OCI-M2 (cell line): ENCODE data around the gene C19orf25.

Source experiments
- DNase-seq: peaks from one replicate; lab custom pipeline; 2025; ENCODE audit not compliant: unreplicated experiment; lab: John Stamatoyannopoulos, UW

C19orf25 gene

GRCh38 chr19:1433119-1434039 is 45.6 kb downstream of the C19orf25 start:
- no peak for DNase-seq

- no peak for DNase-seq
Observed at GRCh38 chr19:1432507-1432887, 46.5 kb downstream of the C19orf25 start.

GRCh38 chr19:1431759-1432506 is 47.1 kb downstream of the C19orf25 start:
- no peak for DNase-seq

DNA sequence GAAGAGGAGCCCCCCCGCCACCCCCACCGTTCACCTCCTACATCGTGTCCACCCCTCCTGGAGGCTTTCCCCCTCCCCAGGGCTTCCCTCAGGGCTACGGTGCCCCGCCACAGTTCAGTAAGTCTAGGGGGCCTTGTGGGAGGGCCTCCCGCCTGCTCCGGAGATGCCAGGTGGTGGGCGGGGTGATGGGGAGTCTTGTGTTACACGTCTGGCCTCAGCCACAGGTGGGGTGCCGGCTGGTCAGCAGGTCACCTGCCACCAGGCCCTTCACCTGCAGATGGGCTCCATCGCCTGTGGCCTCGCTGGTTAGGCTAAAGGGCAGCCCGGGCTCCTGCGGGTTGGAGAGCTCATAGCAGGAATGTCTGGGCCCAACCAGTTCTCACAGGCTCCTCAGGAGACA is 48.8 kb downstream of the C19orf25 start:
- DNase-seq = no peak

DNA sequence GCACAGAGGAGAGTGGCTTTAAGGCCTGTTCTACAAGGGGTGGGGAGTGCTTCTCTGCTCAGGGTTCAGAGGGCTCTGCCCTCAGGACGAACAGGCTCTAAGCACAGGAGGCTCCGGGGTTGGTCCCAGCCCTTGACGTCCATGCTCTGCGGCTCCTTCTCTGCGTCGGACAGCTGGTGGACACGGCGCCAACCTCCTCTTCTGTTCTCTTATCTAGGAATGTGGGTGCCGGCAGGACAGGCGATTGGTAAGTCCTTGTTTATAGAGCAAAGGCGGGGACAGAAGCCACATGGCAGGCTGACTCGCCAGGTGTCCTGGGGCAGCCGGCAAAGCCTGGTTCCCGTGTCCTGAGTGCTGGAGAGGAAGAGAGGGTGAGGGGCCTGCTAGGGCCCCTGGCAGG is 49.3 kb downstream of the C19orf25 start:
- no peak for DNase-seq

DNA sequence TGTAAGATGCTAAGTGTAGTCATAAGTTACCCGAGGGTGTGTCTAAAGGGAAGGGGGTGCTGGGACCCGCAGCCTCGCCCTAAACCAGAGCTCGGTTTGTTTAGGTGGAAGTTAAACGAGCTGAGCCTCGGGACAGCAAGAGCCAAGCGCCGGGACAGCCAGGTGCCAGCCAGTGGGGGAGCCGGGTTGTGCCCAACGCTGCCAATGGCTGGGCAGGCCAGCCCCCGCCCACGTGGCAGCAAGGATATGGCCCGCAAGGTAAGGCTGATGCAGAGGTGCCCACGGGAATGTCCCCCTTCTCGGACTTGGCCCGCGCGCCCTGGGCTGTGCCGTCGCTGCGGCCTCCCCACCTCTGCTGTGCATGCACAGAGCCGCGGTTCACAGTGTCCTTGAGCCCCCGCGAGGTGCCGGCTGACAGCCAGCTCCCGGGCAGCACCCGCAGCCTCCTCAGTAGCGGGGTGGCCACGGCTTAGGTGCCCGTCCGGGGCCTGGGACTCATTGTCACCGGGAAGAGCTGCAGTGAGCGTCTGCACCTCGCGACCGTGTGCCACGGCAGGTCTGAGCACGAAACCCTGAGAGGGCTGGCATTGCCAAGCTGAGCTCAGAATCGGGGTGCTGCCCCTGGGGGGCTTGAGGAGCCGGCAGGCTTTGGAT is 50.1 kb downstream of the C19orf25 start:
- DNase-seq = no peak

- no peak for DNase-seq
Observed at GRCh38 chr19:1427221-1427920, 51.6 kb downstream of the C19orf25 start.

DNA sequence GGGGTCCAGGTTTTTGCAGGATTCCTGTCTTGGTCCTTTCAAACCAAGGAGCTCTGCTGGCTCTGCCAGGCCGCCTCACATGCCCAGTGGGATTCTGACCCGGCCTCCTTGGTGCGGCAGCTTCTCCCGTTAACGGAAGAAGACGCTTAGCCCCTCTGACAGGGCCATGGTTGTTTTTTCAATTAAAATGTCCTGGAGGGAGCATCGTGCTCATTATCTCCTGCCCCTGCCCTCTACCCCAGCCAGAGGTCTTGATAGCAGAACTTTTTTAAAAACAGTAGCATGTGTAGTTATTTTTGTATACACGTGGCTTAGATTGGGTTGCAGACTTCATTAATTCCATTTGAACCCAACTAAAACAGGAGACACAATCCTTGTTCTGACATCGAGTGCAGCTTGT is 52.3 kb downstream of the C19orf25 start:
- no peak for DNase-seq

- no peak for DNase-seq
Observed at GRCh38 chr19:1425902-1426301, 53.1 kb downstream of the C19orf25 start.

GRCh38 chr19:1425102-1425837 is 53.7 kb downstream of the C19orf25 start:
- DNase-seq = no peak

DNA sequence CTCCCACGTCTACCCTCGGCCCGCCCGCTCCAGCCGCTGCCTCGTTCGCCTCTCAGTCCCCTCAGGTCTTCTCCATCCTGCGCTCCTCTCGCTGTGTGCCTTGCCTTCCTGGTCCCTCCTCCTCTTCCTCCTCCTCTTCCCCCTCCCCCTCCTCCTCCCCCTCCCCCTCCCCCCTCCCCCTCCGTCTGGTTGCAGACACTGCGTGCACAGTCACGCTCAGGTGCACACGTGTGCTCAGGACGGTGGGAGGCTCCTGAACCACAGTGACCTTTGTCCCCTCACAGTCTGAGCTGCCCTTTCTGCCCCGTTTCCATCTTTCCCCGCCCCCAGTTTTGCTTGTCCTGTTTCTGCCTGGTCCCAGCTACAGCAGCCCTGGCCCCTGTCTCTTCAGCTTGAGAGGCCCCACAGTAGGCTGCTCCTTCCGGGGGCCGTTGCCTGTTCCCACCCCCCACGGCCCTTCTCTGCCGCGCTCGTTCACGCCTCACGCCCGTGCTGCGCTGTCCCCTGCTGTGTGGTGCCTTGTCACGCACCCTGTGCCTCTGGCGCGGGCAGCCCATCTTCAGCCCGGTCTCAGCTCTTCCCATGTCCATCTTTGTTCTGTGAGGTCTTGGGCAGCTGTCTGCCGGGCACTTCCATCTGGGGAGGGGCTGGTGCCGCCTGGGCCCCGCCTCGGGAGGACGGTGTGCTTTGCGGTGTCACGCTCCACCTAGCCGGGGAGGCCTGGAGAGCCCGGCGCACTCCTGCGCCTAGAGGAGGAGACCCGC is 54.6 kb downstream of the C19orf25 start:
- DNase-seq = no peak

DNA sequence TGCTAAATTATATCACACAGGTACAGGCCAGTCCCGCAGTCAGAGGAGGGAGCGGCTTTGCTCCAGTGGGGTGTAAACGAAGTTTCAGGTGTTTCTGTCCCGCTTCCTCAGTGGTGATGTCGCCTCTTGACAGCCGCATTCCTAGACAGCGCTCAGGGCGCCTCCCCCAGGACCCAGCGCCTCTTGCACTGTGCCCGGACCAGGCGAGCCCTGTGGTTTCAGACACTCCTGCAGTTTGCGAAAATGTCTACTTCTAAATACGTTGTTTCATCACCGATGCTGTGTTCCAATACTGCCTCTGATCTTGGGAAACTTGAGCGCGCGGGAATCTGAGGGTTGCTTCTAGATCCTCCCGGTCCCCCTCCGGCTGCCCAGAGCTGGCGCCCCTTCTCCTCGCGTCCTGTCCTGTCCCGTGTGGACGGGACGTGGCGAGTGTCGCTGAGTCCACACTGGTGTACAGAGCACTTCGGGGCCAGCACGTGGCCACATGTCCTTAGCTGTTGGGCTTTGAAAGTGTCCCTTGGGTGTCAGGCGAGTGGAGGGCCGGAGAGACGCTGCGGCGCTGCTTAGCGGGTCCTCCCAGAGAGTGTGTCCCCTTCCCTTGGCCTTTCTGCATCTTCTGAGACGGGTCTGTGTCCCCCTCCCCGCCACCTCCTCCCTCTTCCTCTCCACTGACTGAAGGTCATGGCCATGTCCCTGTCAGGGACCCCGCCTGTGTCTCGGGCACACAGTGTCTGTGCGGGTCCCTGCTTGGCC is 55.4 kb downstream of the C19orf25 start:
- DNase-seq = no peak
